ENCODE data around the gene EFNA1. TPM values are rescaled to one million over a fixed set of nuclear protein-coding genes. Genes with fewer than 3 reads are reported as not detected.

EFNA1 gene
- total RNA-seq, 1 experiment from 2014 or later: 49.9 TPM

GRCh38 chr1:155137154-155137949 is 9.7 kb downstream of the EFNA1 start:
- peaks cover 37% of the 10 kb centered on the region for H3K79me2 ChIP-seq (ENCODE audit: low read length)
- no TSS peak for BruUV-seq (replicated peaks)
- H4K20me1 ChIP-seq (ENCODE audit: low read length): no peaks in the 10 kb centered on the region
- no peak overlapping the region for H2AFZ ChIP-seq (ENCODE audit: low read length)
- H3K4me1 ChIP-seq (ENCODE audit: insufficient read depth, low read length): peaks cover 44% of the 10 kb centered on the region
- H3F3A ChIP-seq (ENCODE audit: low read length, unreplicated experiment): no peaks in the 10 kb centered on the region
- no peak for TF ChIP-seq EZH2 (IDR thresholded peaks at IDR 0.05; ENCODE audit: low read length, unreplicated experiment)
- TF ChIP-seq EZH2phosphoT487 (IDR thresholded peaks at IDR 0.05; ENCODE audit: borderline replicate concordance, low read length): no peak
- TF ChIP-seq CTCF (conservative IDR thresholded peaks at IDR 0.05; ENCODE audit: low read depth, low read length): no peak
- ChIA-PET CTCF (interaction anchor here (0.6 to 0.8 kb wide), 2 partner anchors 30 to 852 kb away, joined by 4 to 5 read pairs; no protein-coding TSS in a partner anchor), POLR2A (ENCODE audit: unreplicated experiment) (no interaction called here)
- peak overlapping the region; percentile 89; the same call in 1 of the 2 replicates for H3K9ac ChIP-seq (ENCODE audit: low read length)
- intact Hi-C loops (cut with micrococcal nuclease): loop anchor here (5.0 kb wide), 1 partner anchor 165 kb away; the partner anchor contains the start of genes CKS1B and SHC1
- peak overlapping the region; percentile 94 for H3K27ac ChIP-seq (ENCODE audit: low read length)
- DNase-seq (no peak), ATAC-seq (no peak)
- peak overlapping the region; percentile 91 for H3K4me2 ChIP-seq (ENCODE audit: low read length)
- H3K27me3 ChIP-seq (ENCODE audit: low read length): no peaks in the 10 kb centered on the region
- H3K9me2 ChIP-seq (replicated peaks; ENCODE audit: low read length): no peaks in the 10 kb centered on the region
- no peaks in the 10 kb centered on the region for H3K9me3 ChIP-seq (ENCODE audit: low read length)
- H3K36me3 ChIP-seq (ENCODE audit: low read depth, low read length): peaks cover 16% of the 10 kb centered on the region
- peak overlapping the region; percentile 87 for H3K4me3 ChIP-seq (ENCODE audit: low read length)

GRCh38 chr1:155139895-155140629 is 12.4 kb downstream of the EFNA1 start, which contains the start of gene DPM3:
TSS of gene DPM3 (minus strand) at chr1:155140531. CDS start at chr1:155140240, 291 bp downstream.
- CTCF ChIA-PET: no interaction called here
- DNase-seq: peak; percentile 88
- intact Hi-C loops (cut with micrococcal nuclease): loop anchor here (5.0 kb wide), 1 partner anchor 168 kb away; the partner anchor contains the start of genes CKS1B and SHC1

More at GRCh38 chr1:155139895-155140629, 12.4 kb downstream of the EFNA1 start, which contains the start of gene DPM3:
- TF ChIP-seq CTCF (conservative IDR thresholded peaks at IDR 0.05; ENCODE audit: low read depth, low read length) (no peak), EZH2 (IDR thresholded peaks at IDR 0.05; ENCODE audit: low read length, unreplicated experiment) (no peak)
- POLR2A ChIA-PET (ENCODE audit: unreplicated experiment): interaction anchor here (0.9 kb wide), 1 partner anchor 10 kb away, joined by 5 read pairs; no protein-coding TSS in a partner anchor
- Histone ChIP-seq H3K36me3 (ENCODE audit: low read depth, low read length) (peaks cover 3% of the 10 kb centered on the region; the same call in 1 of the 2 replicates), H3K9ac (ENCODE audit: low read length) (peak within 1 kb of the TSS; percentile 82), H3K27ac (ENCODE audit: low read length) (peak within 1 kb of the TSS; percentile 61), H3K4me1 (ENCODE audit: insufficient read depth, low read length) (peaks cover 27% of the 10 kb centered on the region), H4K20me1 (ENCODE audit: low read length) (no peaks in the 10 kb centered on the region), H2AFZ (ENCODE audit: low read length) (peak within 1 kb of the TSS; percentile 98), H3F3A (ENCODE audit: low read length, unreplicated experiment) (no peaks in the 10 kb centered on the region), H3K9me3 (ENCODE audit: low read length) (no peaks in the 10 kb centered on the region), H3K4me3 (ENCODE audit: low read length) (peak within 1 kb of the TSS; percentile 74), H3K27me3 (ENCODE audit: low read length) (no peaks in the 10 kb centered on the region), H3K4me2 (ENCODE audit: low read length) (peak within 1 kb of the TSS; percentile 94), H3K9me2 (replicated peaks; ENCODE audit: low read length) (no peaks in the 10 kb centered on the region), H3K79me2 (ENCODE audit: low read length) (peaks cover 37% of the 10 kb centered on the region)
- ATAC-seq: peak; percentile 63
- BruUV-seq (replicated peaks): TSS peak; percentile 62

All from PC-3 (cell line).